ENCODE results near the gene ZNF385D. TPM values are rescaled to one million over a fixed set of nuclear protein-coding genes. Genes with fewer than 3 reads are reported as not detected.

ZNF385D gene
- total RNA-seq, 1 experiment from 2014 or later: not detected

GRCh38 chr3:21436835-21437234 lies 314.2 kb downstream of the ZNF385D start (continued):
- no peak for TF ChIP-seq ZBTB33 (IDR thresholded peaks at IDR 0.05; ENCODE audit: extremely low read depth, insufficient replicate concordance, low read length)
- TF ChIP-seq CTCF (IDR thresholded peaks at IDR 0.05 in 2 of 3, conservative IDR thresholded peaks at IDR 0.05 in 1 of 3; ENCODE audit: borderline replicate concordance in 1 of 3, insufficient read depth in 1 of 3, low read depth in 2 of 3, low read length in 2 of 3): no peak

- intact Hi-C loops (cut with micrococcal nuclease): no loop called here
- CTCF ChIA-PET: no interaction called here
- no TSS peak for BruUV-seq (replicated peaks)
Measured at GRCh38 chr3:21435871-21436270, 315.1 kb downstream of the ZNF385D start.

More at GRCh38 chr3:21435871-21436270, 315.1 kb downstream of the ZNF385D start:
- H3K27me3 ChIP-seq (ENCODE audit: insufficient read depth, low read length): no peaks in the 10 kb centered on the region
- TF ChIP-seq REST (IDR thresholded peaks at IDR 0.05; ENCODE audit: low read depth) (no peak), CTCF (IDR thresholded peaks at IDR 0.05 in 2 of 3, conservative IDR thresholded peaks at IDR 0.05 in 1 of 3; ENCODE audit: borderline replicate concordance in 1 of 3, insufficient read depth in 1 of 3, low read depth in 2 of 3, low read length in 2 of 3) (no peak), EZH2 (IDR thresholded peaks at IDR 0.05) (no peak), EGR1 (IDR thresholded peaks at IDR 0.05; ENCODE audit: low read depth) (no peak), JUND (IDR thresholded peaks at IDR 0.05) (no peak), SRF (IDR thresholded peaks at IDR 0.05; ENCODE audit: low read depth) (no peak), SIN3A (IDR thresholded peaks at IDR 0.05; ENCODE audit: low read depth) (no peak), MAX (IDR thresholded peaks at IDR 0.05) (no peak)
- H3K9ac ChIP-seq (ENCODE audit: low read length): no peak overlapping the region
- H3K36me3 ChIP-seq (ENCODE audit: control insufficient read depth in 1 of 2, insufficient read depth in 2 of 2, low read length in 2 of 2): no peaks in the 10 kb centered on the region
- no peak for DNase-seq (ENCODE audit: low read depth, low spot score)
- H2AFZ ChIP-seq (ENCODE audit: low read depth, low read length, poor library complexity, severe bottlenecking): no peak overlapping the region
- no peak for ATAC-seq
- H3K4me2 ChIP-seq (ENCODE audit: low read length): no peak overlapping the region
- no peaks in the 10 kb centered on the region for H3K79me2 ChIP-seq (ENCODE audit: insufficient read depth, low read length)
- H3K4me3 ChIP-seq (replicated peaks in 1 of 2; ENCODE audit: low read depth in 1 of 2, low read length in 2 of 2): no peak overlapping the region
- H3K9me3 ChIP-seq (ENCODE audit: control insufficient read depth in 1 of 2, insufficient read depth in 1 of 2, low read depth in 1 of 2, low read length in 2 of 2): peaks cover 17 to 31% of the 10 kb centered on the region in 2 experiments; a peak in 2 of 4 replicates
- H4K20me1 ChIP-seq (ENCODE audit: insufficient read depth): no peaks in the 10 kb centered on the region
- H3K4me1 ChIP-seq (ENCODE audit: control insufficient read depth in 1 of 2, insufficient read depth in 2 of 2, low read length in 2 of 2): no peaks in the 10 kb centered on the region
- no peak overlapping the region for H3K27ac ChIP-seq (ENCODE audit: low read depth, low read length)
- RAD21 ChIA-PET (ENCODE audit: low non-redundant PET in 1 of 2, low total read pairs in 2 of 2, uncharacterized antibody in 2 of 2, unreplicated experiment in 2 of 2): no interaction called here
- no peaks in the 10 kb centered on the region for H3K9me2 ChIP-seq (ENCODE audit: insufficient read depth)
- POLR2A ChIA-PET: no interaction called here

Measured in HCT116 (cell line).